Nephron (organoid): ENCODE measurements around the gene MPG.
"Not testable (repeated sequence)": the region's sequence is repeated elsewhere in the genome, so short reads cannot be mapped to it uniquely, and the experiment has no call there.

Experiments used
- H3K27ac Mint-ChIP-seq, 3 experiments: 2 replicates each; pipeline ENCODE4 v1.8.0; 2020; ENCODE audit warnings: mixed read lengths in 3 of 3, mild to moderate bottlenecking in 2 of 3, moderate library complexity in 1 of 3
- H3K27me3 Mint-ChIP-seq: 2 replicates; pipeline ENCODE4 v1.8.0; 2021; ENCODE audit warnings: low read depth, mild to moderate bottlenecking, moderate library complexity, mixed read lengths
- H3K36me3 Mint-ChIP-seq: 2 replicates; pipeline ENCODE4 v1.8.0; 2020; ENCODE audit warnings: low read depth, mixed read lengths
- H3K4me1 Mint-ChIP-seq: 2 replicates; pipeline ENCODE4 v1.8.0; 2020; ENCODE audit warnings: mixed read lengths
- H3K4me3 Mint-ChIP-seq, 3 experiments: 2 replicates each; pipeline ENCODE4 v1.8.0; 2020; ENCODE audit warnings: mild to moderate bottlenecking in 3 of 3, mixed read lengths in 3 of 3, moderate library complexity in 2 of 3
- H3K9me3 Mint-ChIP-seq: 2 replicates; pipeline ENCODE4 v1.8.0; 2020; ENCODE audit warnings: mixed read lengths
- TF ChIP-seq, protein P1 (sequence below), 3 experiments: fragments of 200-600 bp; sonication (generic); IDR thresholded peaks; one replicate each; pipeline ENCODE4 v1.5.0; 2021; ENCODE audit warnings: antibody characterized with exemption in 3 of 3; ENCODE audit not compliant: unreplicated experiment in 3 of 3

Gene MPG

DNA sequence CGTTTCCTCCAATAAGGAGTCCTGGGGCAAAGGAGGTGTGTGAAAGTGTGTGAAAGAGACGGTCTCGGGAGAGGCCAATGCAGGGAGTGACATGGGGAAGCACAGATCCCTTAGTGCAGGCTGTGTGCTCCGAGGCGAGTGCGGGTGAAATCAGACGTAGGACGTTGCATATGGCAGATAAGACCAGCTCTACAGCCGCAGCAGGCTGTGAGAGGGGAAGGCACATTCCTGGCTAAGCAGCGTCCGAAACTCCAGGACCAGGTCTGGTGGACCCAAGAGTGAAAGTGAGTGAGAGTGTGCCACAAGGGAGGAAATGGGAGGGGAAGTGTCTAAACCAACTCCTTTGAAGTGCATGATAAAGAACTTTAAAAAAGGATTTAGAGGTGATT lies 36.0 kb upstream of the MPG start:
- no peak overlapping the region for H3K4me3 Mint-ChIP-seq
- TF ChIP-seq, protein P1, sequence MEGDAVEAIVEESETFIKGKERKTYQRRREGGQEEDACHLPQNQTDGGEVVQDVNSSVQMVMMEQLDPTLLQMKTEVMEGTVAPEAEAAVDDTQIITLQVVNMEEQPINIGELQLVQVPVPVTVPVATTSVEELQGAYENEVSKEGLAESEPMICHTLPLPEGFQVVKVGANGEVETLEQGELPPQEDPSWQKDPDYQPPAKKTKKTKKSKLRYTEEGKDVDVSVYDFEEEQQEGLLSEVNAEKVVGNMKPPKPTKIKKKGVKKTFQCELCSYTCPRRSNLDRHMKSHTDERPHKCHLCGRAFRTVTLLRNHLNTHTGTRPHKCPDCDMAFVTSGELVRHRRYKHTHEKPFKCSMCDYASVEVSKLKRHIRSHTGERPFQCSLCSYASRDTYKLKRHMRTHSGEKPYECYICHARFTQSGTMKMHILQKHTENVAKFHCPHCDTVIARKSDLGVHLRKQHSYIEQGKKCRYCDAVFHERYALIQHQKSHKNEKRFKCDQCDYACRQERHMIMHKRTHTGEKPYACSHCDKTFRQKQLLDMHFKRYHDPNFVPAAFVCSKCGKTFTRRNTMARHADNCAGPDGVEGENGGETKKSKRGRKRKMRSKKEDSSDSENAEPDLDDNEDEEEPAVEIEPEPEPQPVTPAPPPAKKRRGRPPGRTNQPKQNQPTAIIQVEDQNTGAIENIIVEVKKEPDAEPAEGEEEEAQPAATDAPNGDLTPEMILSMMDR (IDR thresholded peaks at IDR 0.05; ENCODE audit: unreplicated experiment in 3 of 3) = no peak
- peaks cover 52% of the 10 kb centered on the region for H3K36me3 Mint-ChIP-seq
- no peaks in the 10 kb centered on the region for H3K4me1 Mint-ChIP-seq
- H3K27ac Mint-ChIP-seq = no peak overlapping the region
- no peaks in the 10 kb centered on the region for H3K27me3 Mint-ChIP-seq
- no peaks in the 10 kb centered on the region for H3K9me3 Mint-ChIP-seq

DNA sequence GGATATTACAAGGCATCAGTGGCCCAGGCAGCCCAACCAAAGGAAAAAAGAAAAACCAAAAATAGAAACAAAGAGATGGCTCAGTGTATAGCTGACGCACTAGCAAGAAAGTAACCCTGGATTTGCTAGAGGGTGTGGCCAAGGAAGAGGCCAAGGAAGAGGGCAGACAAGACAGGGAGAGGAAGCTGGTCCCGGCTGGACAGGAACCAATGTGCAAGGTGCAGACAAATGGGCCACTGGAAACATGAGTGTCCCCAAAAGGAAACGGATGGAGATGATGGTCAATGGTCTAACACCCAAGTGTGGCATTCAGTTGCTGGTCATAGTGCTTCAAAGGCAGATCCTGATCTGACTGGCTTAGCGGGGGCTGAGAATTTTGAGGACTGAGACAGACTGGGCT lies 35.3 kb upstream of the MPG start:
- H3K4me1 Mint-ChIP-seq = no peaks in the 10 kb centered on the region
- H3K36me3 Mint-ChIP-seq = peaks cover 56% of the 10 kb centered on the region
- TF ChIP-seq, protein P1 (IDR thresholded peaks at IDR 0.05; ENCODE audit: unreplicated experiment in 3 of 3) = no peak
- H3K27ac Mint-ChIP-seq = no peak overlapping the region
- H3K27me3 Mint-ChIP-seq = no peaks in the 10 kb centered on the region
- H3K4me3 Mint-ChIP-seq = no peak overlapping the region
- H3K9me3 Mint-ChIP-seq = no peaks in the 10 kb centered on the region

DNA sequence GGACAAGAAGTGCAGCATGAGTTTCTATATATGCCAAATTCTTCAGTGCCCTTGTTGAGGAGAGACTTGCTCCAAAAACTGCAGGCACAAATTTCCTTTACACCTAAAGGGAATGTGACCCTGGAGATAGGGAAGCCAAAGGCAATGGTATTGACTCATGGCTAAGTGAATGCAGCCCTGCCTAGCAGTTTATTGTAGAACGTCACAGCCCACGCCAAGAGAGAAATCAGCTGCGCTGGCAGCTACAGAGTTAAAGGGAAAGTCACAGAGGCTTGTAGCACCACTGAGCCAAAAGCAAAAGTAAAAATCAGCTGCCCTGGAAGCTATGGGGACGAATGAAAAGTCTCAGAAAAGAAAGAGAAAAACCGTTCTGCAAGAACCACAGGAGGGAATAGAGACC lies 34.7 kb upstream of the MPG start:
- Mint-ChIP-seq H3K4me1 (no peaks in the 10 kb centered on the region), H3K9me3 (no peaks in the 10 kb centered on the region), H3K27ac (no peak overlapping the region), H3K36me3 (peaks cover 59% of the 10 kb centered on the region), H3K27me3 (no peaks in the 10 kb centered on the region), H3K4me3 (no peak overlapping the region)
- TF ChIP-seq, protein P1 (IDR thresholded peaks at IDR 0.05; ENCODE audit: unreplicated experiment in 3 of 3) = no peak

DNA sequence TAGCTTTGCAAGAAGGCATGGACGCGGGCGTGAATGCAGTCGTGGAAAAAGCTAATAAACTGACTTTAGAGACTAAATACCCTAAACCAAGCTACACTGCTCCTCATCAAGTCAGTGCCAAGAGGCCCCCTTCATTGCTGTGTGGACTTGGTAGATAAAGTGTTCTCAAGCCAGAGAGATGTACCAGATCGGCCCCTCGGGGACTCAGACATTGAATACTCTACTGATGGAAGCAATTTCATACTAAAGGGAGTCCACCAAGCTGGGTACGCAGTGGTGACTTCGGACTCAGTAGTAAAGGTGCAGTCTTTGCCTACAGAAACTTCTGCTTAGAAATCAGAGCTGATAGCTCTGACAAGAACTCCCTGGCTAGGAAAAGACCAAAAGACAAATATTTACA lies 33.4 kb upstream of the MPG start:
- TF ChIP-seq, protein P1 (IDR thresholded peaks at IDR 0.05; ENCODE audit: unreplicated experiment in 3 of 3) = no peak
- H3K27me3 Mint-ChIP-seq = no peaks in the 10 kb centered on the region
- no peak overlapping the region for H3K4me3 Mint-ChIP-seq
- no peaks in the 10 kb centered on the region for H3K9me3 Mint-ChIP-seq
- H3K4me1 Mint-ChIP-seq = no peaks in the 10 kb centered on the region
- H3K27ac Mint-ChIP-seq = no peak overlapping the region
- H3K36me3 Mint-ChIP-seq = peaks cover 60% of the 10 kb centered on the region

DNA sequence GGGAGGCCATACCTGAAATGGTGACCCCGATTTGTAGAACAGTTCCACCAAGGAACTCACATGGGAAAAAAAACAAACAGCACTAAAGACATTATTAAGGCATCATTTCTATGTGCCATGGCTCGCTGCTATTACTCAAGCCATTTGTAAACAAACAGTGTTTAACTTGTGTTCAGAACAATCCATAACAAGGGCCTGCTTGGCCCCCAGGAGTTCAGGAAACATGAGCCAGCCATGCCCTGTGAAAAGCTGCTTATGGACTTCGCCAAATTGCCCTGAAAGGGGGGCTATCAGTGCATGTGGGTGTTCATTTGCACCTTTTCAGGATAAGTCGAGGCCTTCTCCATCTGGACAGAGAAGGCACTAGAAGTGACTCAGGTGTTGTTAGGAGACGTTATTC lies 32.6 kb upstream of the MPG start:
- H3K36me3 Mint-ChIP-seq = peaks cover 66% of the 10 kb centered on the region
- no peaks in the 10 kb centered on the region for H3K9me3 Mint-ChIP-seq
- H3K4me3 Mint-ChIP-seq = no peak overlapping the region
- TF ChIP-seq, protein P1 (IDR thresholded peaks at IDR 0.05; ENCODE audit: unreplicated experiment in 3 of 3) = no peak
- H3K27ac Mint-ChIP-seq = no peak overlapping the region
- H3K27me3 Mint-ChIP-seq = no peaks in the 10 kb centered on the region
- H3K4me1 Mint-ChIP-seq = no peaks in the 10 kb centered on the region

DNA sequence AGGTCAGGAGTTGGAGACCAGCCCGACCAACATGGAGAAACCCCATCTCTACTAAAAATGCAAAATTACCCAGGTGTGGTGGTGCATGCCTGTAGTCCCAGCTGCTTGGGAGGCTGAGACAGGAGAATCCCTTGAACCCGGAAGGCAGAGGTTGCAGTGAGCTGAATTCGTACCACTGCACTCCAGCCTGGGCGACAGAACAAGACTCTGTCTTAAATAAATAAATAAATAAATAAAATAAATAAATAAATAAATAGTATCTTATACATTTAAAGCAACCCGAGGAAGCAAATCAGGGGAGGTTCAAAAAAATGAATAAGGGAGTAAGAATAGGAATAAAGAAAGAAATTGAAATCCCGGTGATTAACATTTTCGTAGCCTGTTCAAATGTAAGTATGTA lies 31.5 kb upstream of the MPG start:
- H3K4me1 Mint-ChIP-seq, H3K27ac Mint-ChIP-seq, H3K4me3 Mint-ChIP-seq, H3K9me3 Mint-ChIP-seq, H3K27me3 Mint-ChIP-seq: not testable (repeated sequence)
- peaks cover 74% of the 10 kb centered on the region for H3K36me3 Mint-ChIP-seq

DNA sequence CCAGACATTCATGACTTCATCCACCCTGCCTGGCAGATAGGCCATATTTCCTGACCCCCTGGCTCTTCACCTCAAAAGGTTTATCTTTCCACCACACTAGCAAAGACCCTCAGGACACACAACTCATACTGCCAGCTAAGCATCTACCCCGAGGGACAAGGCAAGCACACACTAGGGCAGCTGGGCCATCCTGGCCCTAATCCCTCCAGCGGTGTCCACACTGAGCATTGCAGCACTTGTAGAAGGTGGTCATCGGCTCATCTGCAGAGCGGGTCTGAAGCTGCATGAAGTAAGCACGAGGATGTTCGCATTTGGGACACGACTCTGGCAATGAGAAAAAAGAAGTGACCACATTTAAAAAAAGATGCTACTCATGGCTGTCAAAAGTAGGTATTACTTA lies 30.8 kb upstream of the MPG start:
- H3K4me3 Mint-ChIP-seq = no peak overlapping the region
- H3K27me3 Mint-ChIP-seq = no peaks in the 10 kb centered on the region
- H3K4me1 Mint-ChIP-seq = peaks cover 9% of the 10 kb centered on the region
- peaks cover 67% of the 10 kb centered on the region for H3K36me3 Mint-ChIP-seq
- no peak overlapping the region for H3K27ac Mint-ChIP-seq
- TF ChIP-seq, protein P1 (IDR thresholded peaks at IDR 0.05; ENCODE audit: unreplicated experiment in 3 of 3) = no peak
- no peaks in the 10 kb centered on the region for H3K9me3 Mint-ChIP-seq
